MM.1S (cell line): ENCODE measurements around the gene MACROD1.

ENCODE experiments used
- CTCF ChIP-seq: fragments of 300-600 bp; sonication (generic); IDR thresholded peaks from 2 replicates; pipeline ENCODE4 v1.5.1; 2016; ENCODE audit warnings: antibody characterized with exemption, low read length, mixed read lengths
- EZH2phosphoT487 ChIP-seq: fragments of 300-600 bp; sonication (generic); IDR thresholded peaks from 2 replicates; pipeline ENCODE4 v1.6.1; 2018; ENCODE audit warnings: antibody characterized with exemption, low read length

DNA sequence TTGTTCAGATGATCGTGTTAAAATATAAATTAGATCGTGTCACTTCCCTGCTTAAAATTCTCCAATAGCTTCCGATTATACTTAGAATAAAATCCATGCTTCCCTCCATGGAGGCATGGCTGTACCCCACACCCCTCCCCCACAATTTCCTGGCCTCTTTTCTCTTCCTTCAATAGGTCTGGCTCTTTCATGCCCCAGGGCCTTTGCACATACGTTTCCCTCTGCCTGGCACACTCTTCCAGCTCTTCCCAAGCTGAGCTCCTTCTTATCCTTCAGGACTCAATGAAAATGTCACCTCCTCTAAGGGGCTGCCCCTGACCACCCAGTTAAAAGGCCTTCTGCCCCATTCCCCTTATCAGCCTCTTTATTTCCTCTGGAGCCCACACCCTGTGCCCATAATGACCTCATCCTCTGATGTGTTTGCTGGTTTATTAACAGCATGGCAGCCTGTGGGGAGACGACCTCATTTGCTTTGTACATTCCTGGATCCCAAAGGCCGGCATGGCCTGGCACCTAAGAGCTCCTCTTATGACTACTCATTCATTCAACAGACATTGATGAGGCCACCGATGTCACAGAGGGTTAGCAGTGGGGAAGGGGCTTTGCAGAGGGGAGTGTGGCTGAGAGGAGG is 139.2 kb downstream of the MACROD1 start:
- TF ChIP-seq CTCF (no peak), EZH2phosphoT487 (no peak)
